Measurements from ENCODE around the gene ADAMTS3. TPM values are rescaled to one million over a fixed set of nuclear protein-coding genes. Genes with fewer than 3 reads are reported as not detected.

ADAMTS3 gene
- total and polyA plus RNA-seq, 2 of the 13 experiments (the other 11 are each of a cell fraction or from before 2014, with no cell fraction given) = not detected

DNA sequence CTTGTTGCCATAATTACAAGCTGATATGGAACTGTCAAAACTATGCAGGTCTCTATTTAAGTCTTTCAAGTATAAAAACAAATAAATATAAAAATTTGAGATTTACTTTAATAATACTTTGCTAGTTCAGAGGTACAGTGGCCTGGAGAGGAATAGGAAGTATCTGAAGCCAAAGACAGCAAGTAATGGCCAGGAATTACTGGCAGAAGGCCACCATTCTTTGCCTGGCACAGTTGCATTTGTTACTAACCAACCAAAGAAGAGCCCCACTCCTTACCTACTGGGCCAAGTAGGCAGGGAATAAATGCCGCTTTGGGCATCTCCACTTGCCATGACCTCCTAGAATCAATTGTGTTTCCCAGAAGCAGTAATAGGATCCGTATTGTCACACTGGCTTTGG, 13.8 kb upstream of the ADAMTS3 start (continued):
- TF ChIP-seq ZNF484 (CRISPR knock-in tag; IDR thresholded peaks at IDR 0.05; ENCODE audit: borderline replicate concordance, low read depth) = no peak
- TF ChIP-seq, protein P1, sequence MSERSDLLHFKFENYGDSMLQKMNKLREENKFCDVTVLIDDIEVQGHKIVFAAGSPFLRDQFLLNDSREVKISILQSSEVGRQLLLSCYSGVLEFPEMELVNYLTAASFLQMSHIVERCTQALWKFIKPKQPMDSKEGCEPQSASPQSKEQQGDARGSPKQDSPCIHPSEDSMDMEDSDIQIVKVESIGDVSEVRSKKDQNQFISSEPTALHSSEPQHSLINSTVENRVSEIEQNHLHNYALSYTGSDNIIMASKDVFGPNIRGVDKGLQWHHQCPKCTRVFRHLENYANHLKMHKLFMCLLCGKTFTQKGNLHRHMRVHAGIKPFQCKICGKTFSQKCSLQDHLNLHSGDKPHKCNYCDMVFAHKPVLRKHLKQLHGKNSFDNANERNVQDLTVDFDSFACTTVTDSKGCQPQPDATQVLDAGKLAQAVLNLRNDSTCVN (CRISPR knock-in tag; IDR thresholded peaks at IDR 0.05; ENCODE audit: borderline replicate concordance) = no peak
- TF ChIP-seq, protein P2, sequence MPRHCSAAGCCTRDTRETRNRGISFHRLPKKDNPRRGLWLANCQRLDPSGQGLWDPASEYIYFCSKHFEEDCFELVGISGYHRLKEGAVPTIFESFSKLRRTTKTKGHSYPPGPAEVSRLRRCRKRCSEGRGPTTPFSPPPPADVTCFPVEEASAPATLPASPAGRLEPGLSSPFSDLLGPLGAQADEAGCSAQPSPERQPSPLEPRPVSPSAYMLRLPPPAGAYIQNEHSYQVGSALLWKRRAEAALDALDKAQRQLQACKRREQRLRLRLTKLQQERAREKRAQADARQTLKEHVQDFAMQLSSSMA (CRISPR knock-in tag; IDR thresholded peaks at IDR 0.05) = no peak

DNA sequence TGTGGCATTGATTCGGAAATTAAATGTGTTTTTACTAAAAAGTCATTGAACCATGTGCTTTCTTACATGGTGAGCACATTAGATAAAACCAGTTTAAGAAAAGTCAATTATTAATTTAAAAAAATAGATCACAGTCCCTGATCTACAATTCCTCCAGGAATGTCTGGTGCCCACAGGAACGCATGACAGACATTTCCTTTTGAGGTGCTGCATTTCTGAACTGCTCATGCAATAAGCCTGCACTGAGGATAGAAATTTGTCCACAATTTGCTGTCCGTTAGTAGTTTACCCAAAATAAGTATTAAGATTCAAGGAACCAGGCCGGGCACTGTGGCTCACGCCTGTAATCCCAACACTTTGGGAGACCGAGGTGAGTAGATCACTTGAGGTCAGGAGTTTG, 8.2 kb upstream of the ADAMTS3 start:
- Histone ChIP-seq H3K27ac (ENCODE audit: extremely low read length, insufficient read depth, low read length) (no peak overlapping the region), H3K9me3 (ENCODE audit: low read length) (no peaks in the 10 kb centered on the region), H3K79me2 (ENCODE audit: insufficient read depth, low read length) (no peaks in the 10 kb centered on the region), H3K4me2 (ENCODE audit: low read depth, low read length) (no peak overlapping the region), H3K9ac (ENCODE audit: insufficient read depth, low read depth, low read length) (no peak overlapping the region), H3K4me1 (ENCODE audit: insufficient read depth, low read length) (no peaks in the 10 kb centered on the region), H3K27me3 (ENCODE audit: control insufficient read depth in 1 of 2, insufficient read depth in 2 of 2, low read length in 2 of 2) (no peaks in the 10 kb centered on the region), H4K20me1 (ENCODE audit: insufficient read depth, low read length) (no peaks in the 10 kb centered on the region), H2AFZ (ENCODE audit: low read length) (no peak overlapping the region), H3K36me3 (replicated peaks in 1 of 2; ENCODE audit: control insufficient read depth in 1 of 2, insufficient read depth in 2 of 2, low read length in 2 of 2) (no peaks in the 10 kb centered on the region), H3K4me3 (replicated peaks in 1 of 3; ENCODE audit: insufficient read depth in 1 of 3, low read depth in 2 of 3, low read length in 3 of 3) (no peak overlapping the region)
- ChIA-PET CTCF (ENCODE audit: low intra/inter-chr PET ratio, low total read pairs) (no interaction called here), POLR2A (no interaction called here)
- 32% methylated on average over 6 of the region's 6 CpGs for WGBS (ENCODE audit: low lambda C conversion rate)
- DNase-seq (ENCODE audit: low spot score) = no peak
- no TSS peak for BruUV-seq (replicated peaks)
- intact Hi-C loops (cut with micrococcal nuclease; ENCODE audit: unreplicated experiment) = no loop called here
- in situ Hi-C loops (cut with HindIII; ENCODE audit: extremely low pct_ligation_motif_present, low pct_unique_long_range_greater_than_20kb) = no loop called here
- ATAC-seq = no peak
- FAIRE-seq = no peak
- no peak for TF ChIP-seq PRDM10 (CRISPR knock-in tag; IDR thresholded peaks at IDR 0.05; ENCODE audit: low read depth)
- no peak for TF ChIP-seq BRD4 (CRISPR knock-in tag; IDR thresholded peaks at IDR 0.05)
- TF ChIP-seq, protein P3, sequence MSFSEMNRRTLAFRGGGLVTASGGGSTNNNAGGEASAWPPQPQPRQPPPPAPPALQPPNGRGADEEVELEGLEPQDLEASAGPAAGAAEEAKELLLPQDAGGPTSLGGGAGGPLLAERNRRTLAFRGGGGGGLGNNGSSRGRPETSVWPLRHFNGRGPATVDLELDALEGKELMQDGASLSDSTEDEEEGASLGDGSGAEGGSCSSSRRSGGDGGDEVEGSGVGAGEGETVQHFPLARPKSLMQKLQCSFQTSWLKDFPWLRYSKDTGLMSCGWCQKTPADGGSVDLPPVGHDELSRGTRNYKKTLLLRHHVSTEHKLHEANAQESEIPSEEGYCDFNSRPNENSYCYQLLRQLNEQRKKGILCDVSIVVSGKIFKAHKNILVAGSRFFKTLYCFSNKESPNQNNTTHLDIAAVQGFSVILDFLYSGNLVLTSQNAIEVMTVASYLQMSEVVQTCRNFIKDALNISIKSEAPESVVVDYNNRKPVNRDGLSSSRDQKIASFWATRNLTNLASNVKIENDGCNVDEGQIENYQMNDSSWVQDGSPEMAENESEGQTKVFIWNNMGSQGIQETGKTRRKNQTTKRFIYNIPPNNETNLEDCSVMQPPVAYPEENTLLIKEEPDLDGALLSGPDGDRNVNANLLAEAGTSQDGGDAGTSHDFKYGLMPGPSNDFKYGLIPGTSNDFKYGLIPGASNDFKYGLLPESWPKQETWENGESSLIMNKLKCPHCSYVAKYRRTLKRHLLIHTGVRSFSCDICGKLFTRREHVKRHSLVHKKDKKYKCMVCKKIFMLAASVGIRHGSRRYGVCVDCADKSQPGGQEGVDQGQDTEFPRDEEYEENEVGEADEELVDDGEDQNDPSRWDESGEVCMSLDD (CRISPR knock-in tag; IDR thresholded peaks at IDR 0.05; ENCODE audit: borderline replicate concordance) = no peak
- TF ChIP-seq ZZZ3 (CRISPR knock-in tag; IDR thresholded peaks at IDR 0.05; ENCODE audit: borderline replicate concordance) = no peak
- TF ChIP-seq RAD21 (CRISPR knock-in tag; IDR thresholded peaks at IDR 0.05) = no peak
- TF ChIP-seq ZBTB8A (CRISPR knock-in tag; IDR thresholded peaks at IDR 0.05; ENCODE audit: borderline replicate concordance, low read depth) = no peak
- TF ChIP-seq, protein P4, sequence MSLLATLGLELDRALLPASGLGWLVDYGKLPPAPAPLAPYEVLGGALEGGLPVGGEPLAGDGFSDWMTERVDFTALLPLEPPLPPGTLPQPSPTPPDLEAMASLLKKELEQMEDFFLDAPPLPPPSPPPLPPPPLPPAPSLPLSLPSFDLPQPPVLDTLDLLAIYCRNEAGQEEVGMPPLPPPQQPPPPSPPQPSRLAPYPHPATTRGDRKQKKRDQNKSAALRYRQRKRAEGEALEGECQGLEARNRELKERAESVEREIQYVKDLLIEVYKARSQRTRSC (CRISPR knock-in tag; IDR thresholded peaks at IDR 0.05; ENCODE audit: low read depth) = no peak
- no peak for TF ChIP-seq NR3C1 (CRISPR knock-in tag; IDR thresholded peaks at IDR 0.05)

All from HepG2 (cell line).